Measurements from ENCODE around the gene BMERB1. TPM values are rescaled to one million over a fixed set of nuclear protein-coding genes. Genes with fewer than 3 reads are reported as not detected.

The BMERB1 gene
- polyA plus RNA-seq, 1 donor (not counting 4 experiments of a cell fraction or from before 2014, with no cell fraction given), result 7.8 TPM

DNA sequence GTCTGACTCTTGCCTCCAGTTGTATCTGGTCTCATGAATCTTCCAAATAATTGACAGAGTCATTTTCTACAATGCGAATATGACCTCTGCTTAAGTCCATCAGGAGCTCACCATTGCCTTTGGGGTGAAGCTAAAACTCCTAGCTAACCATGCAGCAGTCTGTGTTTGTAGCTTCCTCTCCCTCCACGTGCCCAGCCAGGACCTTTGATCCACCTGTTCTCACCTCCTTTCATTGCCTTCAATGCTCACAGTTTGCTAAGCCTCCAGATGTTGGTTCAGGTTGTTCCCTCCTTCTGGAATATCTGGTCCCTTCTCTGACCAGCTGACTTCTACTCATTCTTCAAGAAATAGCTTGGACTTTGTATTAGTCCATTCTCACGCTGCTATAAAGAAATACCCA is 23.0 kb downstream of the BMERB1 start:
- Histone ChIP-seq H3K36me3 (ENCODE audit: control insufficient read depth in 2 of 2, extremely low read depth in 1 of 2, insufficient read depth in 2 of 2, low read length in 2 of 2) (no peaks in the 10 kb centered on the region), H3K4me2 (ENCODE audit: control insufficient read depth, extremely low read depth, insufficient read depth, low read depth, low read length) (no peak overlapping the region), H3K9me1 (ENCODE audit: control insufficient read depth, extremely low read depth, insufficient read depth, low read length) (no peaks in the 10 kb centered on the region), H3K4me1 (ENCODE audit: control insufficient read depth, extremely low read depth, insufficient read depth, low read length) (no peaks in the 10 kb centered on the region), H3K9ac (ENCODE audit: control insufficient read depth, extremely low read depth, insufficient read depth, low read length) (no peak overlapping the region), H3K27ac (ENCODE audit: control insufficient read depth, insufficient read depth, low read length) (no peak overlapping the region), H3K4me3 (ENCODE audit: control insufficient read depth in 2 of 3, extremely low read depth in 1 of 3, insufficient read depth in 2 of 3, low read depth in 1 of 3, low read length in 3 of 3) (no peak overlapping the region), H2AFZ (ENCODE audit: control insufficient read depth, low read length) (no peak overlapping the region), H3K79me2 (ENCODE audit: control insufficient read depth, insufficient read depth, low read length) (no peaks in the 10 kb centered on the region), H4K20me1 (ENCODE audit: control insufficient read depth, extremely low read depth, insufficient read depth, low read length) (no peaks in the 10 kb centered on the region), H3K27me3 (ENCODE audit: control insufficient read depth, extremely low read depth, insufficient read depth, low read length) (no peaks in the 10 kb centered on the region), H3K9me3 (ENCODE audit: control insufficient read depth, low read depth, low read length) (no peaks in the 10 kb centered on the region)
- no peak for DNase-seq (ENCODE audit: low read depth, low spot score)
- no peak for FAIRE-seq
- dilution Hi-C loops (cut with MboI; ENCODE audit: extremely low pct_ligation_motif_present, low sequenced_read_pairs), result no loop called here
- no peak for TF ChIP-seq EZH2 (IDR thresholded peaks at IDR 0.05; ENCODE audit: low read length)
- TF ChIP-seq, protein P1, sequence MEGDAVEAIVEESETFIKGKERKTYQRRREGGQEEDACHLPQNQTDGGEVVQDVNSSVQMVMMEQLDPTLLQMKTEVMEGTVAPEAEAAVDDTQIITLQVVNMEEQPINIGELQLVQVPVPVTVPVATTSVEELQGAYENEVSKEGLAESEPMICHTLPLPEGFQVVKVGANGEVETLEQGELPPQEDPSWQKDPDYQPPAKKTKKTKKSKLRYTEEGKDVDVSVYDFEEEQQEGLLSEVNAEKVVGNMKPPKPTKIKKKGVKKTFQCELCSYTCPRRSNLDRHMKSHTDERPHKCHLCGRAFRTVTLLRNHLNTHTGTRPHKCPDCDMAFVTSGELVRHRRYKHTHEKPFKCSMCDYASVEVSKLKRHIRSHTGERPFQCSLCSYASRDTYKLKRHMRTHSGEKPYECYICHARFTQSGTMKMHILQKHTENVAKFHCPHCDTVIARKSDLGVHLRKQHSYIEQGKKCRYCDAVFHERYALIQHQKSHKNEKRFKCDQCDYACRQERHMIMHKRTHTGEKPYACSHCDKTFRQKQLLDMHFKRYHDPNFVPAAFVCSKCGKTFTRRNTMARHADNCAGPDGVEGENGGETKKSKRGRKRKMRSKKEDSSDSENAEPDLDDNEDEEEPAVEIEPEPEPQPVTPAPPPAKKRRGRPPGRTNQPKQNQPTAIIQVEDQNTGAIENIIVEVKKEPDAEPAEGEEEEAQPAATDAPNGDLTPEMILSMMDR (optimal IDR thresholded peaks at IDR 0.05 in 1 of 3, IDR thresholded peaks at IDR 0.05 in 1 of 3, conservative IDR thresholded peaks at IDR 0.05 in 1 of 3; ENCODE audit: extremely low read depth in 1 of 3, insufficient read depth in 2 of 3, low read length in 3 of 3), result no peak

DNA sequence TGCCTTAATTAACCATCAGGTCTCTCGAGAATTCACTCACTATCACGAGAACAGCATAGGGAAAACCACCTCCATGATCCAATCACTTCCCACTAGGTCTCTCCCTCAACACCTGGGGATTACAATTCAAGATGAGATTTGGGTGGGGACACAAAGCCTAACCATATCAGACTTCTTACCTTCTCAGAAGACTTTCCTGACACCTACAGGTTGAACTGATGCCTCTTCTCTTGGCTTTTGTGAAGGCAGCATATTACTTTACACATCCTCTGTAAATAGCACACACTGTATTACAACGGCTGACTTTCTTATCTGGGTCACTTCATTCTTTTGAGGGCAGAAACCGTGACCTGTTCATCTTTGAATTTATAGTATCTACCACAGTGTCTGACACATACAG is 23.6 kb downstream of the BMERB1 start:
- no peak overlapping the region for H3K4me2 ChIP-seq (ENCODE audit: control insufficient read depth, extremely low read depth, insufficient read depth, low read depth, low read length)
- no peak overlapping the region for H3K27ac ChIP-seq (ENCODE audit: control insufficient read depth, insufficient read depth, low read length)
- H4K20me1 ChIP-seq (ENCODE audit: control insufficient read depth, extremely low read depth, insufficient read depth, low read length), result no peaks in the 10 kb centered on the region
- no peaks in the 10 kb centered on the region for H3K4me1 ChIP-seq (ENCODE audit: control insufficient read depth, extremely low read depth, insufficient read depth, low read length)
- dilution Hi-C loops (cut with MboI; ENCODE audit: extremely low pct_ligation_motif_present, low sequenced_read_pairs), result no loop called here
- H3K9ac ChIP-seq (ENCODE audit: control insufficient read depth, extremely low read depth, insufficient read depth, low read length), result no peak overlapping the region
- no peak overlapping the region for H3K4me3 ChIP-seq (ENCODE audit: control insufficient read depth in 2 of 3, extremely low read depth in 1 of 3, insufficient read depth in 2 of 3, low read depth in 1 of 3, low read length in 3 of 3)
- DNase-seq (ENCODE audit: low read depth, low spot score), result no peak
- no peaks in the 10 kb centered on the region for H3K79me2 ChIP-seq (ENCODE audit: control insufficient read depth, insufficient read depth, low read length)
- H3K27me3 ChIP-seq (ENCODE audit: control insufficient read depth, extremely low read depth, insufficient read depth, low read length), result no peaks in the 10 kb centered on the region
- H2AFZ ChIP-seq (ENCODE audit: control insufficient read depth, low read length), result no peak overlapping the region
- FAIRE-seq, result no peak
- H3K9me1 ChIP-seq (ENCODE audit: control insufficient read depth, extremely low read depth, insufficient read depth, low read length), result no peaks in the 10 kb centered on the region
- H3K36me3 ChIP-seq (ENCODE audit: control insufficient read depth in 2 of 2, extremely low read depth in 1 of 2, insufficient read depth in 2 of 2, low read length in 2 of 2), result no peaks in the 10 kb centered on the region
- TF ChIP-seq EZH2 (IDR thresholded peaks at IDR 0.05; ENCODE audit: low read length), result no peak
- TF ChIP-seq, protein P1 (optimal IDR thresholded peaks at IDR 0.05 in 1 of 3, IDR thresholded peaks at IDR 0.05 in 1 of 3, conservative IDR thresholded peaks at IDR 0.05 in 1 of 3; ENCODE audit: extremely low read depth in 1 of 3, insufficient read depth in 2 of 3, low read length in 3 of 3), result peak in 1 of 3 experiments; percentile 21
- no peaks in the 10 kb centered on the region for H3K9me3 ChIP-seq (ENCODE audit: control insufficient read depth, low read depth, low read length)

Data from keratinocyte (primary cell).